ENCODE results near the gene NDUFS8.
A peak's percentile ranks its signal among the peaks of the same experiment; 100 is the strongest.

NDUFS8 gene

GRCh38 chr11:68038226-68038717, 7.8 kb downstream of the NDUFS8 start:
- no peak for DNase-seq

- DNase-seq = no peak
These were observed 8.4 kb downstream of the NDUFS8 start, which contains the start of gene TCIRG1 for GRCh38 chr11:68038718-68039525. Gene TCIRG1, plus strand, starts transcription at chr11:68039025. Its CDS starts 2,247 bp downstream, at chr11:68041272.

- DNase-seq = no peak
These were observed 9.1 kb downstream of the NDUFS8 start for GRCh38 chr11:68039526-68040086.

- DNase-seq = peak; percentile 98
These were observed 9.8 kb downstream of the NDUFS8 start for GRCh38 chr11:68040101-68040956.

- DNase-seq = no peak
These were observed 10.6 kb downstream of the NDUFS8 start for GRCh38 chr11:68040957-68041591.

GRCh38 chr11:68041617-68042218, 11.2 kb downstream of the NDUFS8 start:
- no peak for DNase-seq

GRCh38 chr11:68042219-68043028, 11.9 kb downstream of the NDUFS8 start:
- DNase-seq = no peak

- DNase-seq = peak; percentile 73
These were observed 12.5 kb downstream of the NDUFS8 start for GRCh38 chr11:68043029-68043348.

- DNase-seq = peak; percentile 96
These were observed 13.1 kb downstream of the NDUFS8 start for GRCh38 chr11:68043349-68044144.

- no peak for DNase-seq
These were observed 13.8 kb downstream of the NDUFS8 start for GRCh38 chr11:68044145-68044813.

GRCh38 chr11:68044898-68045351, 14.4 kb downstream of the NDUFS8 start:
- DNase-seq = no peak

- DNase-seq = no peak
These were observed 17.2 kb downstream of the NDUFS8 start for GRCh38 chr11:68047437-68048290.

GRCh38 chr11:68048681-68049508, 18.4 kb downstream of the NDUFS8 start:
- no peak for DNase-seq

GRCh38 chr11:68049509-68050370, 19.3 kb downstream of the NDUFS8 start:
- no peak for DNase-seq

GRCh38 chr11:68050371-68050841, 19.9 kb downstream of the NDUFS8 start:
- DNase-seq = no peak

GRCh38 chr11:68051191-68052136, 21.0 kb downstream of the NDUFS8 start:
- peak; percentile 54 for DNase-seq
